Endothelial cell of umbilical vein (primary cell): ENCODE data around the gene ANKRD31. TPM values are rescaled to one million over a fixed set of nuclear protein-coding genes. Genes with fewer than 3 reads are reported as not detected.

Source experiments
- BruUV-seq: library from RNA; stranded (reverse); fragments of 400-500 nt; replicated peaks from 2 replicates; lab custom pipeline; 2021; lab: Mats Ljungman, UMichigan
- CTCF ChIA-PET: fragments of 300-600, 350-600 bp; sonication (Branson Sonifier 250); formaldehyde crosslinking; loops from one replicate; lab custom pipeline; 2021; ENCODE audit warnings: antibody characterized with exemption, inconsistent platforms; lab: Charles Lee
- POLR2A ChIA-PET: fragments of 300-600, 350-600 bp; sonication (Branson Sonifier 250); formaldehyde crosslinking; loops from one replicate; lab custom pipeline; 2021; ENCODE audit warnings: antibody characterized with exemption, inconsistent platforms; lab: Charles Lee
- DNase-seq: peaks from one replicate; pipeline ENCODE4 v3.0.0-alpha.2; 2011; ENCODE audit warnings: low read depth, low spot score
- FAIRE-seq: peaks from 2 replicates; lab custom pipeline; 2011; peaks lifted over from hg19 to GRCh38; lab: Jason Lieb, UNC
- H2AFZ ChIP-seq: 2 replicates; pipeline ENCODE4 v1.6.0; 2012; ENCODE audit warnings: low read depth, low read length, control low read depth, inconsistent platforms
- H3K27ac ChIP-seq: 2 replicates; pipeline ENCODE4 v1.5.1; 2011; ENCODE audit warnings: low read depth, mild to moderate bottlenecking, control low read depth, low read length, moderate library complexity; ENCODE audit not compliant: insufficient read depth
- H3K27me3 ChIP-seq, 2 experiments: 2 replicates each; pipeline versions ENCODE4 v1.6.0 to v1.6.1; 2011; ENCODE audit warnings: low read length in 2 of 2, mixed read lengths in 1 of 2; ENCODE audit not compliant: control insufficient read depth in 2 of 2, insufficient read depth in 2 of 2
- H3K36me3 ChIP-seq, 2 experiments: 2 replicates in 1 of 2; 3 replicates in 1 of 2; pipeline ENCODE4 v1.5.1; 2011; ENCODE audit warnings: low read length in 2 of 2, mild to moderate bottlenecking in 1 of 2, moderate library complexity in 1 of 2; ENCODE audit not compliant: control insufficient read depth in 2 of 2, insufficient read depth in 2 of 2; ENCODE audit errors: extremely low read depth in 1 of 2
- H3K4me1 ChIP-seq: 3 replicates; pipeline ENCODE4 v1.5.1; 2011; ENCODE audit warnings: mild to moderate bottlenecking, low read length; ENCODE audit not compliant: control insufficient read depth, insufficient read depth; ENCODE audit errors: extremely low read depth
- H3K4me2 ChIP-seq: 2 replicates; pipeline ENCODE4 v1.6.1; 2011; ENCODE audit warnings: low read length, control low read depth, mixed read lengths; ENCODE audit not compliant: insufficient read depth
- H3K4me3 ChIP-seq, 3 experiments: fragments of 200-600 bp in 1 of 3; sonication (generic), shearing (Covaris generic) in 1 of 3; replicated peaks in 1 of 3; 2 replicates each; pipeline ENCODE4 v1.5.1; 2011 to 2016; ENCODE audit warnings: control low read depth in 3 of 3, low read length in 3 of 3, mild to moderate bottlenecking in 2 of 3, inconsistent platforms in 1 of 3, low read depth in 1 of 3, moderate library complexity in 1 of 3; ENCODE audit not compliant: insufficient read depth in 1 of 3
- H3K79me2 ChIP-seq: 2 replicates; pipeline ENCODE4 v1.6.0; 2012; ENCODE audit warnings: low read length, inconsistent platforms; ENCODE audit not compliant: control insufficient read depth, insufficient read depth
- H3K9ac ChIP-seq: replicated peaks from 2 replicates; pipeline ENCODE3; 2011; ENCODE audit warnings: low read length, control low read depth; ENCODE audit not compliant: insufficient read depth; ENCODE audit errors: extremely low read depth
- H3K9me1 ChIP-seq: replicated peaks from 3 replicates; pipeline ENCODE4 v1.6.0; 2011; ENCODE audit warnings: mild to moderate bottlenecking, low read length; ENCODE audit not compliant: control insufficient read depth, insufficient read depth; ENCODE audit errors: extremely low read depth
- H3K9me3 ChIP-seq: replicated peaks from 2 replicates; pipeline ENCODE4 v1.5.1; 2012; ENCODE audit warnings: low read length, inconsistent platforms; ENCODE audit not compliant: control insufficient read depth, insufficient read depth
- H4K20me1 ChIP-seq: replicated peaks from 2 replicates; pipeline ENCODE3; 2011; ENCODE audit warnings: mild to moderate bottlenecking, low read length; ENCODE audit not compliant: control insufficient read depth, insufficient read depth; ENCODE audit errors: extremely low read depth
- CTCF ChIP-seq, 2 donors: IDR thresholded peaks; 1 replicate in 1 of 2; 2 replicates in 1 of 2; pipeline ENCODE4 v1.5.1; 2011; ENCODE audit warnings: low read length in 2 of 2, mild to moderate bottlenecking in 2 of 2, moderate library complexity in 2 of 2, control low read depth in 1 of 2, inconsistent platforms in 1 of 2, low read depth in 1 of 2; ENCODE audit not compliant: insufficient read depth in 1 of 2; ENCODE audit errors: extremely low read depth in 1 of 2
- EZH2 ChIP-seq: IDR thresholded peaks from 2 replicates; pipeline ENCODE4 v1.6.1; 2012; ENCODE audit warnings: borderline replicate concordance, low read depth, mild to moderate bottlenecking, moderate library complexity, low read length, inconsistent platforms; ENCODE audit not compliant: severe bottlenecking
- FOS ChIP-seq: IDR thresholded peaks from 2 replicates; pipeline ENCODE4 v1.6.1; 2011; ENCODE audit warnings: mild to moderate bottlenecking, low read length, moderate library complexity, borderline replicate concordance; ENCODE audit not compliant: insufficient read depth
- GATA2 ChIP-seq: IDR thresholded peaks from 2 replicates; pipeline ENCODE4 v1.7.0; 2011; ENCODE audit warnings: low read depth, mild to moderate bottlenecking, moderate library complexity, mixed read lengths, low read length; ENCODE audit not compliant: insufficient read length, insufficient read depth
- JUN ChIP-seq: IDR thresholded peaks from 2 replicates; pipeline ENCODE4 v1.6.1; 2011; ENCODE audit warnings: borderline replicate concordance, low read depth; ENCODE audit not compliant: insufficient read length, insufficient read depth
- MAX ChIP-seq: IDR thresholded peaks from 2 replicates; pipeline ENCODE4 v1.6.1; 2011; ENCODE audit not compliant: insufficient read depth, insufficient read length
- MYC ChIP-seq: IDR thresholded peaks from one replicate; pipeline ENCODE4 v1.6.1; 2011; ENCODE audit warnings: mild to moderate bottlenecking, low read depth, low read length
- POLR2A ChIP-seq: IDR thresholded peaks from 2 replicates; pipeline ENCODE4 v1.6.1; 2012; ENCODE audit warnings: low read depth, mild to moderate bottlenecking, control low read depth, low read length
- POLR2AphosphoS5 ChIP-seq: IDR thresholded peaks from 2 replicates; pipeline ENCODE4 v1.6.1; 2012; ENCODE audit warnings: low read depth, mild to moderate bottlenecking, control low read depth, low read length, moderate library complexity; ENCODE audit not compliant: insufficient read depth
- dilution Hi-C: fragments of 300-500 bp; cut with MboI; formaldehyde crosslinking; loops from one replicate; pipeline ENCODE4 v1.15.0; 2019; ENCODE audit warnings: low sequenced_read_pairs; ENCODE audit not compliant: extremely low pct_ligation_motif_present
- intact Hi-C: fragments of 100-400 bp; cut with micrococcal nuclease; formaldehyde crosslinking; loops from one replicate; pipeline ENCODE4 v1.10.0; 2022
- polyA plus RNA-seq, 4 experiments: library from polyadenylated mRNA; depleted of rRNA in 3 of 4; stranded (reverse) in 3 of 4; unstranded in 1 of 4; fragments of >200 nt; gene quantifications; 2 replicates each; pipeline versions ENCODE4 v1.2.1 to v1.2.3, GENCODE V29; 2011 to 2012; ENCODE audit warnings: missing spikeins in 1 of 4
- total RNA-seq: library from RNA; stranded (reverse); gene quantifications from 2 replicates; pipeline ENCODE4 v1.2.3, GENCODE V29; 2021

ANKRD31 gene
- total and polyA plus RNA-seq, 2 donors (not counting 3 experiments of a cell fraction or from before 2014, with no cell fraction given), result not detected

GRCh38 chr5:75044406-75044805, 192.3 kb downstream of the ANKRD31 start:
- BruUV-seq, result no TSS peak
- H3K9me1 ChIP-seq, result no peaks in the 10 kb centered on the region
- no peaks in the 10 kb centered on the region for H3K79me2 ChIP-seq
- H2AFZ ChIP-seq, result no peak overlapping the region
- intact Hi-C loops (no loop called here), dilution Hi-C loops (no loop called here)
- no peak overlapping the region for H3K9ac ChIP-seq
- H3K4me2 ChIP-seq, result no peak overlapping the region
- no peak overlapping the region for H3K27ac ChIP-seq
- H3K4me1 ChIP-seq, result no peaks in the 10 kb centered on the region
- no peak overlapping the region for H3K4me3 ChIP-seq
- no peaks in the 10 kb centered on the region for H3K9me3 ChIP-seq
- H4K20me1 ChIP-seq, result no peaks in the 10 kb centered on the region
- FAIRE-seq (no peak), DNase-seq (no peak)
- no peaks in the 10 kb centered on the region for H3K36me3 ChIP-seq
- POLR2A ChIA-PET, result no interaction called here
- peaks cover 0 to 2% of the 10 kb centered on the region in 2 experiments for H3K27me3 ChIP-seq
- TF ChIP-seq JUN (no peak), POLR2A (no peak), EZH2 (no peak), GATA2 (no peak), MAX (no peak), CTCF (IDR thresholded peaks at IDR 0.05; ENCODE audit: extremely low read depth in 1 of 2, insufficient read depth in 1 of 2, low read depth in 1 of 2, low read length in 2 of 2) (no peak), MYC (no peak), FOS (no peak), POLR2AphosphoS5 (no peak)
- CTCF ChIA-PET, result no interaction called here
